Activated CD4-positive, CD25-positive, alpha-beta regulatory T cell treated with anti-CD3 and anti-CD28 coated beads, Interleukin-2, amount 50 U/mL, for 72 hours (primary cell): ENCODE measurements around the gene SETD7.
"Not testable (repeated sequence)": the region's sequence is repeated elsewhere in the genome, so short reads cannot be mapped to it uniquely, and the experiment has no call there.

Experiments
- DNase-seq: peaks from one replicate; pipeline ENCODE4 v3.0.0; 2021

Gene SETD7

DNA sequence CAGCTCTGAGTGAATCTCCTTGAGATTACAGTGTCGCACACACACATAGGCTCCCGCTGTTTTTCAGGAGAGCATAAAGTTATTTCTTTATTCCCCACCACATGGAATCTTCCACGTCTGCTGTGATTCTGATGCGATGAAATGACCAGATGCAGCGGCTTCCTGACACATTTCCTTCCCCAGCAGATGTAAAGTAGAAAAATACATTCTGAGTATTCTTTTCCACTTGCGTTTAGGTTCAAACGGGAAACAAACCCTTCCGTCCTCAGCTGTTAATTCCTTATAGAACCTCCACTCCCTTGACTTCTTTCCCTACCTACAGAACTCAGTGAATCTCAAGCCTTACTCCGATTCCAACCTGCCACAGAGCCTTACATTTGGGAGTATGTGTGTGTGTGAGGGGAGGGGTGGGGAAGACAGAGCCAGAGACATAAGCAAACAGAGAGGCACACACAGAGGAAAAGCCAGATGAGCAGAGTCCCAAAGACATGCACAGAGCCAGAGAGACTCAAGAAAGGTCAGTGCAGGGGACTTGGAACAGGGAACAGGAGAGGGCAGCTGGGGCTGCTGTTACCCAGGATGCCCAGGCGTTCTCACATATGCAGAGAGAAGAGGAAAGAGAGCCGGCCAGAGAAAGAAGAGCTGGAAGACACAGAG, 47.3 kb downstream of the SETD7 start:
- no peak for DNase-seq

DNA sequence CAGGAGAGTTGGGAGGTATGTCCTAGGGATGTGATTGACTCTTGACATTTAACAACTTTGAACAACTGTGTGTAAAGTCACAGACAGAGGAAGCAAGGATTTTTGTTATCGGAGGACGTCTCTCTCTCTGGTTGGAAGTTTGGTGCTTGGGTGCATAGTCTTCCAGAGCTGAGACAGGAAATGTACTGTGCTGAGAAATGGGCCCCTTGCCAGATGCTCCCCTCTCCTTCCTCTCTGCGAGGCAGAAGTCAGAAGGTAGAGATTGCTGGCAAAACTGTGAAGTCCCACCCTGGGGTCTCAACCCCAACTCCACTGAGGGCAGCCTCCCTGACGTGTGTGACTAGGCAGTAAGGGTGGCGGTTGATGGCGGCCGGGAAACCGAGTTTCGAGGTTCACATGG, 49.2 kb downstream of the SETD7 start:
- DNase-seq: no peak

DNA sequence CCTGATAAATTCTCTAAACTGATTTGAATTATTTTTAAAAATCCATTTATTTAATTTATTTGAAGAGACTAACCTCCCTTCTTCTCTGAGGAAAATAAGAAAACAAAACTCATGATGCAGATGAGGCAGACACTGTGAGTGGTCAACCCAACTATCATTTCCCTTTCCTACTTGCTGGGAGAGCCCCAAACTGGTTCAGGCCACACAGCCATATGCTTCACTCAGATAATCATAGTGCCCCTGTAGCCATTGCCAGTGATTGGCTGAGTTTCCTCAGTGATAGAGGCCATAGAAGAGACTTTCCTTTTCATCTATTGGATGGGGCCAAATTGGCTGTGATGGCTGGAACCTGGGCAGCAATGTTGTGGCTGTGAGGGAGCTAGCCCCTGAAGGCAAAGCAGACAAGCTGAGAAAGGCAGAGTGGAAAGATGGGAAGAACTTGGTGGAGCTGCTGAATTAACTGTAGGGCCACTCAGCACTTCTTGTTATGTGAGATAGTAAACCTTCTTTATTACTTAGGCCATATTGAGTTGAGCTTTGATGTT, 52.3 kb downstream of the SETD7 start:
- no peak for DNase-seq

DNA sequence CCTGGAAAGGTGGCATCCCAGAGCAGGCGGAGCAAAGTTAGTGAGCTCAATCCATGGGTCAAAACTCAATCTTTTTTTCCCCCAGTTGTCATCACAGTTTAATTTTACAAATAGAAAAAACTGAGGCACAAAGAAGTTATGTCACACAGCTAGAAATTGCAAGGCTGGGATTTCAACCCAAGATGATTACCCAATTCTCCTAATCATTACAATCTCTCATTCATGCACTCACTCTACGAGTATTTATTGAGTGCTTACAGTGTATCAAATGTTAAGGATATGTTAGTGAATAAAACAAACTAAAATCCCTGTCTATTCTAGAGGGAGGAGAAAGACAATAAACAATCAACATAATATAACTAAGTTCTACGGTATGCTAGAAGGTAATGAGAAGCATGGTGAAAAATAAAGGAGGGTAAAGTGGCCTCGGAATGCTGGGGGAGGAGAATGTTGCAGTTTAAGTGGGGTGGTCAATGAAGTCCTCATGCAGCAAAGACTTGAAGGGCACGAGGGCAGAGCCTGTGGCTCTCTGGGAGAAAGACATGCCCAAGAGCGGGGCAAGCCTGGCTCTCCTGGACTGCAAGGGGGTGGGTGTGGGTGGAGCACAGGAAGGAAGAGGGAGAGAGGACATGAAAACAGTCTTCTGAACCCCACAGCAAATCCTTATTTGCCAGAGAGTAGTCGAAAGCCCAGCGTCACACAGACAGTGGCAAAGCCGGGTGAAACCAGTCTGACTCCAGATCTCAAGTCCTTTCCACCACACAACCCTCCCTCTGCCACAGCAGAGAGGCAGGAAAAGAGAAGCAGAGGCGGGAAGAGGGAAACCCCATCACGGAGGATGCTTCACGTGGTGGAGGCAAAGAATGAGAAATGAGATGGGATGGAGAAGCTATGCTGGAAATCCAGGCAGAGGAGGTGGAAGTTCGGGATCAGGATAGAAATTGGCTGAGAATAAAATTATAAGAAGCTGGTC, 53.8 kb downstream of the SETD7 start:
- no peak for DNase-seq

DNA sequence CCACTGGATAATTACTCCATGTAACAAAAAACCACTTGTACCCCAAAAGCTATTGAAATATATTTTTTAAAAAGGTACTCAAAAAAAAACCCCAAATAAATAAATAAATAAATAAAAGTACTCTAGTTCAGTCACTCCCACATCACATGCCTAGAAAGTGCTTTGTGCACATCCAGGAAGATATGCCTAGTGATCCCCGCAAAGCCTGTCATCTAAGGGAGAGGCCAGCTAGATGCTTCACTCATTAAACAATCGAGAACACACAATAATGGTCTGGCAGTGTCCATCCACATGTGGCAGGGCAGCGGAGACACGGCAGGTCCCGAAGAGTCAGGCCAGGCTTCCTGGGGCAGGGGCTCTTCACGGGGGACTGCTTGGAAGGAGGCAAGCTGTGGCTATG, 54.5 kb downstream of the SETD7 start:
- DNase-seq: no peak

DNA sequence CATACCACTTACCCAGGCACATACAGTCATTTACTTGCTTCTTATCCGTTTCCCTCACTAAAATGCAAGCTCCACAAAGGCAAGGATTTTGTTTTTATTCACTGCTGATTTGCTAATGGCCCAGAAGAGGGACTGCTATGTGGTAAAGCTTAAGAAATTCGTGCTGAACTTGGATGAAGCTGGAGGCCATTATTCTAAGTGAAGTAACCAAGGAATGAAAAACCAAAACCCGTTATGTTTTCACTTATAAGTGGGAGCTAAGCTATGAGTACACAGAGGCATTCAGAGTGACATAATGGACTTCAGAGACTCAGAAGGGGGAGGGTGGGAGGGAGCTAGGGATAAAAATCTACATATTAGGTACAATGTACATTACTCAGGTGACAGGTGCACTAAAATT, 54.9 kb downstream of the SETD7 start:
- DNase-seq: no peak

DNA sequence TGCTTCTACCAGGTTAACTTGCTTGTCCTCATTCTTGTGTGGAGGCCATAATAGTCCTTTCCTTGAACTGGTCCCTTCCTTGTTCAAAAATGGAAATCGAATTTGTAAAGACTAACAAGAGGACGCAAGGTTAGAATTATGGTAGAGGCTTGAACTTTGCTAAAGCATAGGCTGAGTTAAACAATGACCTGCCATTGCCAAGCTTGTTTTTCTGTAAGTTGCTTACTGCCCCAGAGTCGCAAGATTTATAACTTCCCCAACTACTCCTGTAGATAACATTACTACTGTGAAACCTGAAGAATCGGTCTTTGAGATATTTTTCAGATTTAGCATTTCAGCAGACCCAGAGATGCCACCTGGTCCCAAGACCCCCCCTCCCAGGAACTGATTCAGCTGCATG, 56.8 kb downstream of the SETD7 start:
- DNase-seq: no peak

DNA sequence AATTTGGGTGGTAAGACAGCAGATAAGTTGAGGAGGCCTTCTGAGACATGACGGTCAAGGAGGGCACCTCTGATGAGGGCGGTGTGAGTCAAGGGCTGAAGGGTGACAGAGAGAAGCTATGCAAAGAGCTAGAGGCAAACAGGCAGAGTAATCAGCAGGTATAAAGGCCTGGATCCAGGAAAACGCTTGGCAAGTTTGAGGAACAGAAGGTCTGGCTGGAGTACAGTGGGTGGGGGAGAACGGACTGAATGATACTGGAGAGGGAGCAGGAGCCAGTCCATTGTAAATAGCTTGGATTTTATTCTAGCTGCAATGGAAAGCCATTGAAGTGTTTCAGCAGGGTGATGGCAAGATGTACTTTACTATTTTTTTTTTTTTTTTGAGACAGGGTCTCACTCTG, 62.8 kb downstream of the SETD7 start:
- DNase-seq: no peak

DNA sequence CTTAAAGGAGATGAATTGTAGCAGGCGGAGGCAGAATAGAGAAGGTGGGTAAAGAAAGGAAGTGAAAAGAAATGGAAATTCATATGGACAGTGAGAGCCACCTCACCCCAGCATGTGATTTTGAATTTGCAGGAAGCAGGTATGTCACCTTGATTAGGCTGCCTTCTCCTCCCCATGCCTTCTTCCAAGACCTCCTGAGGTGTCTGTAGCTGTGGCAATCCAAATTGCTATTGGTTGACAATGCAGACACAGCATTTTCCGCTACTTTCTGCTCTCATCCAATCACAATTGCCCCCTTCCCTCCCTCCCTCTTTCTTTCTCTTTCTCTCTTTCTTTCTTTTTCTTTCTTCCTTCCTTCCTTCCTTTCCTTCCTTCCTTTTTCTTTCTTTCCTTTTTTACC, 63.6 kb downstream of the SETD7 start:
- DNase-seq: no peak

DNA sequence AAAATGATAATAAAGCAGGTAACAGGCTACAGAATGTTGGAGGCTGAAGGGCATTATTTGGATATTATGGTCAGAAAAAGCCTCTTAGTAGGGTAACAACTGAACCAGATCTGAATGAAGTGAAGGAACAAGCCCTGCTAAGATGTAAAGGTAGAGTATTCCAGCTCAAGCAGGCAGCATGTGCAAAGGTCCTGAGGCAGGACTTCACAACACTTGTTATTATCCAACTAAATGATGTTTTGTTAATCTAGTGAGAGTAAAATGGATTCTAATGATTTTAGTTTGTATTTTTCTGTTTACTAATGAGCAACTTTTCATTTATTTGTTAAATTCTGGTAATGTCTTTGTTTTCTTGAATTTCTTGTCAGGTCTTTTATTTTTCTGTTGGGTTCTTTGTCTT, 66.4 kb downstream of the SETD7 start:
- no peak for DNase-seq

DNA sequence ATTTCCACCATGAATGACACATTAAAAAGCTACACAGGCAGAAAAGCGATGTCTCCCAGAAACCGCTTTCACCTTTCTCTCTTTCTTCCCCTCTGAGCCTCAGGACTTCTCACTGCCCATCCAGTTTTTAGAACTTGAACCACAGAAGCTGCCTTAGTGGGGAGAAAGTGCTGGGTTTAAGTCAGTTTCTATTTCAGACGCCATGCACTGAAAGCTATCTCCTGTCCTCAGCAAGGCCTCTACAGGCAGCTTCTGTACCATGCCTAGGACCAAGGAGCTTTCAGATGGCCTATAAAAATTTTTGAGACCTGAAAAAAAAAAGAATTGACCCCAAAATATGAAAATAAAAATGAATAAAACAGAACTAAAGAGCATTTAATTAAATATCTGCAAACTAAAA, 67.6 kb downstream of the SETD7 start:
- no peak for DNase-seq

DNA sequence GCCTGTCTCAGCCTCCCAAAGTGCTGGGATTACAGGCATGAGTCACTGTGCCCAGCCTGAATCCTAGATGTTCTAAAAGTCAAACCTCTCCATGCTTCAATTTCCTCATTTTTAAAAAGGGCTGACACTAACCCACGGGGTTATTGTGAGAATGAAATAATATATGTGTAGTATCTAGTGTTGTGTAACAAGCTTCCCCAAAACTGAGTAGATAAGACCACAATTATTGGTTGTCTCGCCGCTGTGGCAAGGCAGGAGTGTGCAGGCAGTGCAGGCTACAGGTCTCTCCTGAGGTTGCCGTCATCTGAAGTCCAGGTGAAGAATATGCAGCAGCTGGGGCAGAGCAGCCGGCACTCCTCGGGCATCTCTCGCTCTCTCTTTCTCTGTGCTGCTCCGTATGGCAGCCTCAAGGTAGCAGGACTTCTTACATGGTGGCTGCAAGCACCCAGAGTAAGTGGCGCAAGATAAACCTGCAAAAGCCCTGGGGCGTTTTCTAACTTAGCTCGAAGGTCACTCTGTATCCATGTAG, 71.2 kb downstream of the SETD7 start:
- DNase-seq: no peak

DNA sequence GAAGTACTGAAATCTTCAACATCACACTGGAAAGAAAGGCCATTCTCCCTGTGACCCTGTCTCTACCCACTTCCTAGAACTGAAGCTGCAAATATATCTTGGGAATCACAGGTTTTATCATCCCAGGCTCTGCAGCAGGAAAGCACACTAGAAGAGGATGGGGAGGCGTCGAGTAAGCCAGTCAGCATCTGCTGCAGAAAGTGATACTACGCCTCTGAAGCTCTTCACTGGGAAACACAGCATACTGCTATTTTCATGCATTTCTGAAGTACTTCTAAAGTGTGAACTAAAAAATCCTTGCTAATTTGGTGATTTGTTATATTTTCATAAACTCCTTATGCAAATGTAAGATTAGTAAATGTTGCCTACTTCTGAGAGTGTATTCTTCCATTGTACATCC, 73.0 kb downstream of the SETD7 start:
- DNase-seq: no peak

DNA sequence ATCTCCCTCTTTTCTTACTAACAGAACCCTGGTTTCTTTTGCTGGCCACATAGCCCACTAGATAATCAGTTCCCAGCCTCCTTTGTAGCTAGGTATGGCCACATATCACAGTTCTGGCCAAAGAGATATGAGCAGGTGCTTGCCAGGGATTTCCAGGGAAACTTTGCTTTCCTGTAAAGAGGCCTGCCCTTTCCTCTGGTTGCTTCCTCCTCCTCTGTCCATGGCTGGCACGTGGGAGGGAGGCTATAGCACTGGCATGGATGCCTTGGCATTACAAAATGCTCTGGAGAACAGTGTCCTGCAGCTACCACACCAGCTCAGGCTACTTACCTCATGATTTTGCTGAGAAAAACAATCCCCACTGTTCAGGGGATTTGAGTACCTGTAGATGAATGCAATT, 74.6 kb downstream of the SETD7 start:
- DNase-seq: no peak

DNA sequence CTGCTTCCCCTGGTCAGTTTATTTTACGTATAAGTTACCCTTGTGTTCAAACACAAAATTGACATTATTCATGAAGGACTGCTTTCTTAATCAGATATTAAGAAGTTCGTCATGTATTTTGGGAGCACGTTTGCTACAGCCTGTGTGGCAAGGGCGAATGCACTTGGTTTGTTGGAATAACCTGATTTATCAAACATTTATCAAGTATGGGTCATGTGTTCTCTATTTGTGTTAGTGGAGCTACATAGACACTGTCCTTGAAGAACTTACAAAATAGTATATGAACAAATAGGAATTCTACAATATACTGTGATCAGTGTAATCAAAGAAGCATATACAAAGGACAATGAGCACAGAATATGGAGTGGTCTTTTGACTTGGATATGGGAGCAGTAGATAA, 79.7 kb downstream of the SETD7 start:
- no peak for DNase-seq

DNA sequence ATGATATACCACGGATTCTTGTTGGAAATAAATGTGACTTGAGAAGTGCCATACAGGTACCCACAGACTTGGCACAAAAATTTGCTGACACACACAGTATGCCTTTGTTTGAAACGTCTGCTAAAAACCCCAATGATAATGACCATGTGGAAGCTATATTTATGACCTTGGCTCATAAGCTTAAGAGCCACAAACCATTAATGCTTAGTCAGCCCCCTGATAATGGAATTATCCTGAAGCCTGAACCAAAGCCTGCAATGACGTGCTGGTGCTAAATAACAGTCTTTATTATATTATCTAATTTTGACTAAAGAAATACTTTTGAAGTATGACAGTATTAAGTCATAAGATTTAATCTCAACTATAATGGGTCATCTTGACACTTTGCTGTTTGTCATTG, 83.2 kb downstream of the SETD7 start:
- DNase-seq: no peak

DNA sequence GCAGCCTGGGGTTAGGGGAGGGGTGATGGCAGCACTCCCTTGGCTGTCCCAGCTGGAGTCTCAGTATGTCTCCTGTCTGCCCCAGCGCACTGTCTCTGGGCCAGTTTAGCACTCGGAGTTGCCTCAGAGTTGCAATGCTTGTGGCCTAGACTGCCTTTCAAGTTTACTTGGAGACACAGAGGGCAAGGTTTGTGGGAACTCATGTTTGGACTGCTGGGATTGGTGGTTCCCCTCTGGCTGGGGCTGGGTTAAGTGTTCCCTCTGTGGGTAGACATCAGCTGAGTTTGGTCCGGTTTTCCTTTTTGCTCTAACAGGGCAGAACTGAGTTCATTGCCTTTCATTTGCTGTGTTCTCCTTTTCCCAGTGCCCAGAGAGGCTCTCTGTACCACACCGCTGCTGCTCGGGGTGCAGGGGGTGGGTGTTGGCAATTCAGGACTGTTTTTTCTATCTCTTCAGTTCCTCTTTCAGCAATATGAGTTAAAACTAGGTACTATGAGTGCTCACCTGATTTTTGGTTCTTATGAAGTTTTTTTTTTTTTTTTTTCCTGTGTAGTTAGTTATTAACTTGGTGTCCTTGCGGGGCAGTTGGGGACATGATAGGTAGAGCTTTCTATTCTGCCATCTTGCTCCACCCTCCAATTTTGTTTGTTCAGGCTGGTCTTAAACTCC, 84.9 kb downstream of the SETD7 start:
- no peak for DNase-seq

DNA sequence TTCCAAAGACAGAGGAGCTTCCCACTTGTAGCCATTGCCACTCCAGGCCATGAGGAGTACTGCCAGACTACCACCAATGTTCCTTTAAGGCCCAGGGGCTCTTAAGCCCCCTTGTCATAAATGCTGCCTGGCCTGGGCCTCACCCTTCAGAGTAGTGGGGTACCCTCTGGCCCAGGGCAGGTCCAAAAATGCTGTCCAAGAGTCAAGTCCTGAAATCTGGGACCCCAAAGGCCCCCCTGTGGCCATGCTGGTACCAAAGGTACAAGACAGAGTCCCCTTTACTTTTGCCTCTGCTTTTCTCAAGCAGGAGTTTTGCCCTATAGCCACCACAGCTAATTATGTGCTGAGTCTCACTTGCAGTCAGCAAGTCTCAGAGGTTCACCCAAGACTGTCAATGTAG, 85.7 kb downstream of the SETD7 start:
- no peak for DNase-seq

DNA sequence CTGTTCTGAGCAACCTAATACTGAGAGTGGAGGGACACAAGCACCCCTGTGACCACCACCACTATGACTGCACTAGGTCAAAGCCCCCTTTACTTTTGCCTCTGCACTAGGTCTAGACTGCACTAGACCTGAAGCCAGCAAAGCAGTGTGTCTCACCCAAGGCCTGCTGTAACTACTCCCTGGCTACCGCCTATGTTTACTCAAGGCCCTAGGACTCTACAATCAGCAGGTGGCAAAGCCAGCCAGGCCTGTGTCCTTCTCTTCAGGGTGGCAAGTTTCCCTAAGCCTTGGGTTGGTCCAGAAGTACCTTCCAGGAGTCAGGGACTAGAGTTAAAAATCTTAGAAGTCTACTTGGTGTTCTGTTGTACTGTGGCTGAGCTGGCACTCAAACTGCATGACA, 86.2 kb downstream of the SETD7 start:
- no peak for DNase-seq

DNA sequence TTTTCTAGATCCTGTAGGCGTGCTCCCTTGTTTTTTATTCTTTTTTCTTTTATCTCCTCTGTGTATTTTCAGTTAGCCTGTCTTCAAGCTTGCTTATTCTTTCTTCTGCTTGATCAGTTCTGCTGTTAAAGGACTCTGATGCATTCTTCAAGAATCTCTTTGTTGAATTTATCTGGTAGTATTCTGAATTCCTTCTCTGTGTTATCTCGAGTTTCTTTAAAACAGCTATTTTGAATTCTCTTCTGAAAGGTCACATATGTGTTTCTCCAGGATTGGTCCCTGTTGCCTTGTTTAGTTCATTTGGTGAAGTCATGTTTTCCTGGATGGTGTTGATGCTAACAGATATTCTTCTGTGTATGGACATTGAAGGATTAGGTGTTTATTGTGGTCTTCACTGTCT, 86.8 kb downstream of the SETD7 start:
- no peak for DNase-seq

DNA sequence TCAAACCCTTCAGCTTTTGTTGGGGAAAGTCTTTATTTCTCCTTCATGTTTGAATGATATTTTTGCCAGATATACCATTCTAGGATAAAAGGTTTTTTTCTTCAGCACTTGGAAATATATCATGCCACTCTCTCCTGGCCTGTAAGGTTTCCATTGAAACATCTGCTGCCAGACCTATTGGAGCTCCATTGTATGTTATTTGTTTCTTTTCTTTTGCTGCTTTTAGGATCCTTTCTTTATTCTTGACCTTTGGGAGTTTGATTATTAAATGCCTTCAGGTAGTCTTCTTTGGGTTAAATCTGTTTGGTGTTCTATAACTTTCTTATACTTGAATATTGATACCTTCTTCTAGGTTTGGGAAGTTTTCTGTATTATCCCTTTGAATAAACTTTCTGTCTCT, 87.3 kb downstream of the SETD7 start:
- DNase-seq: not testable (repeated sequence)

DNA sequence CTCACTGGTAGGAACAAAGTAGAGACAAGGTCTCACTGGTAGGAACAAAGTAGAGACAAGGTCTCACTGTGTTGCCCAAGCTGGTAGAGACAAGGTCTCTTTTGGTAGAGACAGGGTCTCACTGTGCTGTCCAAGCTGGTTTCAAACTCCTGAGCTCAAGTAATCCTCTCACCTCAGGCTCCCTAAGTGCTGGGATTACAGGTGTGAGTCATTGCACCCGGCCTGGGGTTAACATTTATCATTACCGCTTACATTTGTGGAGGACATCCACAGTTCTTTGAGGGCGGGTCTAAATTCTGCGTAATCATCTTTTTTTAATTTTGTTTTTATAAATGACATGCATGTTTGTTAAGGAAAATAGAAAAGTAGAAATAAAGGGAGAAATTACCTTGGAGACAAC, 90.1 kb downstream of the SETD7 start:
- no peak for DNase-seq

DNA sequence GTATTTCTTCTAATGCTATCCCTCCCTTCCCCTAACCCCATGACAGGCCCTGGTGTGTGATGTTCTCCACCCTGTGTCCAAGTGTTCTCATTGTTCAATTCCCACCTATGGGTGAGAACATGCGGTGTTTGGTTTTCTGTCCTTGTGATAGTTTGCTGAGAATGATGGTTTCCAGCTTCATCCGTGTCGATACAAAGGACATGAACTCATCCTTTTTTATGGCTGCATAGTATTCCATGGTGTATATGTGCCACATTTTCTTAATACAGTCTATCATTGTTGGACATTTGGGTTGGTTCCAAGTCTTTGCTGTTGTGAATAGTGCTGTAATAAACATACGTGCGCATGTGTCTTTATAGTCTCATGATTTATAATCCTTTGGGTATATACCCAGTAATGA, 91.5 kb downstream of the SETD7 start:
- DNase-seq: not testable (repeated sequence)
